Breast epithelium (tissue), 4 donors: ENCODE data around the gene PDE6B. TPM values are rescaled to one million over a fixed set of nuclear protein-coding genes. Genes with fewer than 3 reads are reported as not detected.
"Not testable (repeated sequence)": the region's sequence is repeated elsewhere in the genome, so short reads cannot be mapped to it uniquely, and the experiment has no call there.

ENCODE experiments used
- DNase-seq, 2 donors: peaks; one replicate each; pipeline ENCODE4 v3.0.0-alpha.2; 2019; ENCODE audit warnings: low spot score in 2 of 2
- H3K27ac ChIP-seq, 2 donors: fragments of 200-600 bp; sonication (generic) in 1 of 2; one replicate each; pipeline ENCODE4 v1.5.1; 2016 to 2019; ENCODE audit warnings: mild to moderate bottlenecking in 1 of 2
- H3K27me3 ChIP-seq, 2 donors: fragments of 200-600 bp; sonication (generic) in 1 of 2; one replicate each; pipeline versions ENCODE4 v1.5.1 to v1.6.0; 2017 to 2019; ENCODE audit warnings: control low read depth in 1 of 2, mild to moderate bottlenecking in 1 of 2
- H3K36me3 ChIP-seq: fragments of 200-600 bp; one replicate; pipeline ENCODE4 v1.5.1; 2019
- H3K4me1 ChIP-seq, 2 donors: fragments of 200-600 bp; sonication (generic); one replicate each; pipeline ENCODE4 v1.5.1; 2016 to 2019; ENCODE audit warnings: control low read depth in 1 of 2
- H3K4me3 ChIP-seq, 3 donors: fragments of 200-600 bp; sonication (generic); 1 replicate in 2 of 3; 2 replicates in 1 of 3; pipeline ENCODE4 v1.5.1; 2016 to 2019; ENCODE audit warnings: mild to moderate bottlenecking in 3 of 3, moderate library complexity in 2 of 3
- H3K9me3 ChIP-seq, 2 donors: fragments of 200-600 bp; sonication (generic) in 1 of 2; one replicate each; pipeline ENCODE4 v1.5.1; 2016 to 2019; ENCODE audit warnings: control low read depth in 1 of 2
- POLR2A ChIP-seq: fragments of 450-650 bp; IDR thresholded peaks from one replicate; pipeline ENCODE4 v1.6.1; 2016; ENCODE audit warnings: antibody characterized with exemption, mild to moderate bottlenecking, moderate library complexity
- POLR2AphosphoS5 ChIP-seq, 3 donors: sonication (generic); formaldehyde crosslinking; IDR thresholded peaks; one replicate each; pipeline ENCODE4 v1.6.1; 2017; ENCODE audit warnings: antibody characterized with exemption in 3 of 3
- intact Hi-C: fragments of 100-400 bp; cut with DNase I; formaldehyde crosslinking; loops from one replicate; pipeline ENCODE4 v1.15.1; 2023; ENCODE audit warnings: low total_unique reads
- total RNA-seq, 3 donors: library from RNA; depleted of rRNA; stranded (reverse); fragments of >200 nt; gene quantifications; one replicate each; pipeline ENCODE4 v1.1.0, GENCODE V29; 2016
- TF ChIP-seq, protein P1 (sequence below), 3 donors: fragments of 450-650 bp; IDR thresholded peaks; one replicate each; pipeline ENCODE4 v1.5.1; 2016 to 2017; ENCODE audit warnings: antibody characterized with exemption in 3 of 3, mild to moderate bottlenecking in 3 of 3, moderate library complexity in 3 of 3

PDE6B gene
- total RNA-seq, 3 donors from 2014 or later: 2.7 to 10.2 (median 8.5) TPM

- peaks cover 0 to 21% of the 10 kb centered on the region in 2 donors for H3K27me3 ChIP-seq
- intact Hi-C loops: no loop called here
Measured at GRCh38 chr4:587671-588350, 37.6 kb upstream of the PDE6B start.

GRCh38 chr4:588351-588849, 37.0 kb upstream of the PDE6B start:
- no peak overlapping the region for H3K4me3 ChIP-seq
- H3K9me3 ChIP-seq: peaks cover 5 to 13% of the 10 kb centered on the region in 2 donors
- no peaks in the 10 kb centered on the region for H3K4me1 ChIP-seq
- H3K36me3 ChIP-seq: no peaks in the 10 kb centered on the region
- H3K27ac ChIP-seq: no peak overlapping the region
- intact Hi-C loops: no loop called here
- DNase-seq: no peak
- TF ChIP-seq, protein P1, sequence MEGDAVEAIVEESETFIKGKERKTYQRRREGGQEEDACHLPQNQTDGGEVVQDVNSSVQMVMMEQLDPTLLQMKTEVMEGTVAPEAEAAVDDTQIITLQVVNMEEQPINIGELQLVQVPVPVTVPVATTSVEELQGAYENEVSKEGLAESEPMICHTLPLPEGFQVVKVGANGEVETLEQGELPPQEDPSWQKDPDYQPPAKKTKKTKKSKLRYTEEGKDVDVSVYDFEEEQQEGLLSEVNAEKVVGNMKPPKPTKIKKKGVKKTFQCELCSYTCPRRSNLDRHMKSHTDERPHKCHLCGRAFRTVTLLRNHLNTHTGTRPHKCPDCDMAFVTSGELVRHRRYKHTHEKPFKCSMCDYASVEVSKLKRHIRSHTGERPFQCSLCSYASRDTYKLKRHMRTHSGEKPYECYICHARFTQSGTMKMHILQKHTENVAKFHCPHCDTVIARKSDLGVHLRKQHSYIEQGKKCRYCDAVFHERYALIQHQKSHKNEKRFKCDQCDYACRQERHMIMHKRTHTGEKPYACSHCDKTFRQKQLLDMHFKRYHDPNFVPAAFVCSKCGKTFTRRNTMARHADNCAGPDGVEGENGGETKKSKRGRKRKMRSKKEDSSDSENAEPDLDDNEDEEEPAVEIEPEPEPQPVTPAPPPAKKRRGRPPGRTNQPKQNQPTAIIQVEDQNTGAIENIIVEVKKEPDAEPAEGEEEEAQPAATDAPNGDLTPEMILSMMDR (IDR thresholded peaks at IDR 0.05): no peak
- peaks cover 0 to 21% of the 10 kb centered on the region in 2 donors for H3K27me3 ChIP-seq

More at GRCh38 chr4:587671-588350, 37.6 kb upstream of the PDE6B start:
- Histone ChIP-seq H3K9me3 (peaks cover 5 to 15% of the 10 kb centered on the region in 2 donors), H3K27ac (no peak overlapping the region), H3K4me1 (no peaks in the 10 kb centered on the region), H3K4me3 (no peak overlapping the region), H3K36me3 (no peaks in the 10 kb centered on the region)
- TF ChIP-seq, protein P1 (IDR thresholded peaks at IDR 0.05): no peak
- TF ChIP-seq POLR2AphosphoS5 (IDR thresholded peaks at IDR 0.05): no peak
- no peak for TF ChIP-seq POLR2A
- DNase-seq: no peak

DNA sequence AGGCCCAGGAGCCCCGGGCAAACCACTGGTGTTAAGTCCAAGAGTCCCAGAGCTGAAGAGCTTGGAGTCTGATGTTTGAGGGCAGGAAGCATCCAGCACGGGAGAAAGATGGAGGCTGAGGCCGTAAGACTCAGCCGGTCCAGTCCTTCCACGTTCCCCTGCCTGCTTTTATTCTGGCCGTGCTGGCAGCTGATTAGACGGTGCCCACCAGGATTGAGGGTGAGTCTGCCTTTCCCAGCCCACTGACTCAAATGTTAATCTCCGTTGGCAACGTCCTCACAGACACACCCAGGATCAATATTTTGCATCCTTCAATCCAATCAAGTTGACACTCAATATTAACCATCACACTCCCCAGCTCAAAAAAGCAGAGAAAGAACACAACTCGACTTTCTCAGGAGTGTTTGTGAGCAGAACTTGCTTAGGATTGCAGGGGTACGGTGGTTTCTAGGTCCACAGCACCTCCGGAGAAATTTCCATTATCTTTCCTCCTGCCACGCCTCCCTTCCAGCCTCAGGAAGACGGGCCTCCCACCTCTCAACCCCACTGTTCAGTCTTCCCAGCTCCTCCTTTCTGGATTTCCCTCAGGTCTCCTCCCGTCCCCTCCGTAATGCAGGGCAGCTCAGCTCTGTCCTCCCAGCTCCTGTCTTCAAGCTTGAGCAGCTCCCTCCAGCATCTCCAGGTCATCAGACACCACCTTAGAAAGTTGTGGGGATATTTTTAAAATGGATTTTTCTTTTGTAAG, 36.0 kb upstream of the PDE6B start:
- Histone ChIP-seq H3K4me3 (no peak overlapping the region), H3K27me3 (peaks cover 0 to 16% of the 10 kb centered on the region in 2 donors), H3K27ac (no peak overlapping the region), H3K9me3 (peaks cover 5 to 9% of the 10 kb centered on the region in 2 donors), H3K36me3 (no peaks in the 10 kb centered on the region), H3K4me1 (no peaks in the 10 kb centered on the region)
- intact Hi-C loops: no loop called here
- TF ChIP-seq POLR2A (no peak), POLR2AphosphoS5 (IDR thresholded peaks at IDR 0.05) (no peak)
- TF ChIP-seq, protein P1 (IDR thresholded peaks at IDR 0.05): no peak
- no peak for DNase-seq

DNA sequence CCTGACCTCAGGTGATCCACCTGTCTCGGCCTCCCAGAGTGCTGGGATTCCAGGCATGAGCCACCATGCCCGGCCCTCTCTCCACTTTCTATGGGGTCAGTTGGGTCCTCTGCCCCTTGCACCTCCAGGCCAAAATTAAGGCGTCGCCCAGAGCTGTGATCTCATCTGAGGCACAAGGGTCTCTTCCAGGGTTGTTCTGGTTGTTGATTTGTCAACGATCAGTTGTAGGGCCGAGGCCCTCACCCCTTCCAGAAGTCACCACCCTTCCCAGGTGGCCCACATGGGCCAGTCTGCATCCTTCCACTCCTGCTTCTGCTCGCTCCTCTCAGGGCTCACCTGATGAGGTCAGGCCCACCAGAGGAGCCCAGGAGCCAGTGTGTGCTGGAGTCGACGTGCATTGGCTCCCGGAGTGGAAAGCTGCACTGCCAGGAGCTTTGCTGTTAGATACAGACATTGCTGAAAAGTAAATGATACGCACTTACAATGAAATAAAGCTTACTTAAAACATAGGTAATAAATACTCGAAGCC, 35.0 kb upstream of the PDE6B start:
- H3K4me3 ChIP-seq: no peak overlapping the region
- peaks cover 5 to 12% of the 10 kb centered on the region in 2 donors for H3K9me3 ChIP-seq
- no peak for DNase-seq
- TF ChIP-seq, protein P1 (IDR thresholded peaks at IDR 0.05): no peak
- no peaks in the 10 kb centered on the region for H3K36me3 ChIP-seq
- intact Hi-C loops: no loop called here
- no peak overlapping the region for H3K27ac ChIP-seq
- peaks cover 0 to 16% of the 10 kb centered on the region in 2 donors for H3K27me3 ChIP-seq
- H3K4me1 ChIP-seq: no peaks in the 10 kb centered on the region

DNA sequence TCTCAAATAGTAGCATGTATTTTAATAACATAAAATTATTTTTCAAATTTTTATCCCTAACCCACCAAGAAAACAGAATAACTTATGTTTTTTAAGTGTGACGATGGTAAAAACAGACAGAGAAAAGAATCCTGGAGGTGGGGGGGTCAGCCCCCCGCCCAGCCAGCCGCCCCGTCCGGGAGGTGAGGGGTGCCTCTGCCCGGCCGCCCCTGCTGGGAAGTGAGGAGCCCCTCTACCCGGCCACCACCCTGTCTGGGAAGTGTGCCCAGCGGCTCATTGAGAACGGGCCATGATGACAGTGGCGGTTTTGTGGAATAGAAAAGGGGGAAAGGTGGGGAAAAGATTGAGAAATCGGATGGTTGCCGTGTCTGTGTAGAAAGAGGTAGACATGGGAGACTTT, 33.2 kb upstream of the PDE6B start:
- Histone ChIP-seq H3K9me3 (peaks cover 5 to 12% of the 10 kb centered on the region in 2 donors), H3K27me3 (peaks cover 0 to 16% of the 10 kb centered on the region in 2 donors)
- H3K4me1 ChIP-seq, DNase-seq, H3K27ac ChIP-seq, H3K4me3 ChIP-seq, intact Hi-C loops, H3K36me3 ChIP-seq: not testable (repeated sequence)
